ENCODE data around the gene FGFR3.

The FGFR3 gene

GRCh38 chr4:1856071-1856942, 63.2 kb downstream of the FGFR3 start, which contains the start of gene LETM1:
Gene LETM1 (minus strand): TSS chr4:1856156. CDS start chr4:1855950, 206 bp downstream.
- TF ChIP-seq TAF1 (IDR thresholded peaks at IDR 0.05; ENCODE audit: borderline replicate concordance, insufficient read depth, low read length) (peak; percentile 50; the same call in 1 of the 2 replicates), SIN3A (IDR thresholded peaks at IDR 0.05; ENCODE audit: borderline replicate concordance, insufficient read depth, low read length) (peak; percentile 31; the same call in 1 of the 2 replicates), POLR2AphosphoS5 (IDR thresholded peaks at IDR 0.05; ENCODE audit: low read depth, low read length) (peak; percentile 83)
- TF ChIP-seq, protein P1, sequence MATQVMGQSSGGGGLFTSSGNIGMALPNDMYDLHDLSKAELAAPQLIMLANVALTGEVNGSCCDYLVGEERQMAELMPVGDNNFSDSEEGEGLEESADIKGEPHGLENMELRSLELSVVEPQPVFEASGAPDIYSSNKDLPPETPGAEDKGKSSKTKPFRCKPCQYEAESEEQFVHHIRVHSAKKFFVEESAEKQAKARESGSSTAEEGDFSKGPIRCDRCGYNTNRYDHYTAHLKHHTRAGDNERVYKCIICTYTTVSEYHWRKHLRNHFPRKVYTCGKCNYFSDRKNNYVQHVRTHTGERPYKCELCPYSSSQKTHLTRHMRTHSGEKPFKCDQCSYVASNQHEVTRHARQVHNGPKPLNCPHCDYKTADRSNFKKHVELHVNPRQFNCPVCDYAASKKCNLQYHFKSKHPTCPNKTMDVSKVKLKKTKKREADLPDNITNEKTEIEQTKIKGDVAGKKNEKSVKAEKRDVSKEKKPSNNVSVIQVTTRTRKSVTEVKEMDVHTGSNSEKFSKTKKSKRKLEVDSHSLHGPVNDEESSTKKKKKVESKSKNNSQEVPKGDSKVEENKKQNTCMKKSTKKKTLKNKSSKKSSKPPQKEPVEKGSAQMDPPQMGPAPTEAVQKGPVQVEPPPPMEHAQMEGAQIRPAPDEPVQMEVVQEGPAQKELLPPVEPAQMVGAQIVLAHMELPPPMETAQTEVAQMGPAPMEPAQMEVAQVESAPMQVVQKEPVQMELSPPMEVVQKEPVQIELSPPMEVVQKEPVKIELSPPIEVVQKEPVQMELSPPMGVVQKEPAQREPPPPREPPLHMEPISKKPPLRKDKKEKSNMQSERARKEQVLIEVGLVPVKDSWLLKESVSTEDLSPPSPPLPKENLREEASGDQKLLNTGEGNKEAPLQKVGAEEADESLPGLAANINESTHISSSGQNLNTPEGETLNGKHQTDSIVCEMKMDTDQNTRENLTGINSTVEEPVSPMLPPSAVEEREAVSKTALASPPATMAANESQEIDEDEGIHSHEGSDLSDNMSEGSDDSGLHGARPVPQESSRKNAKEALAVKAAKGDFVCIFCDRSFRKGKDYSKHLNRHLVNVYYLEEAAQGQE (IDR thresholded peaks at IDR 0.05; ENCODE audit: insufficient read depth in 1 of 2, low read depth in 2 of 2, low read length in 2 of 2) = no peak

DNA sequence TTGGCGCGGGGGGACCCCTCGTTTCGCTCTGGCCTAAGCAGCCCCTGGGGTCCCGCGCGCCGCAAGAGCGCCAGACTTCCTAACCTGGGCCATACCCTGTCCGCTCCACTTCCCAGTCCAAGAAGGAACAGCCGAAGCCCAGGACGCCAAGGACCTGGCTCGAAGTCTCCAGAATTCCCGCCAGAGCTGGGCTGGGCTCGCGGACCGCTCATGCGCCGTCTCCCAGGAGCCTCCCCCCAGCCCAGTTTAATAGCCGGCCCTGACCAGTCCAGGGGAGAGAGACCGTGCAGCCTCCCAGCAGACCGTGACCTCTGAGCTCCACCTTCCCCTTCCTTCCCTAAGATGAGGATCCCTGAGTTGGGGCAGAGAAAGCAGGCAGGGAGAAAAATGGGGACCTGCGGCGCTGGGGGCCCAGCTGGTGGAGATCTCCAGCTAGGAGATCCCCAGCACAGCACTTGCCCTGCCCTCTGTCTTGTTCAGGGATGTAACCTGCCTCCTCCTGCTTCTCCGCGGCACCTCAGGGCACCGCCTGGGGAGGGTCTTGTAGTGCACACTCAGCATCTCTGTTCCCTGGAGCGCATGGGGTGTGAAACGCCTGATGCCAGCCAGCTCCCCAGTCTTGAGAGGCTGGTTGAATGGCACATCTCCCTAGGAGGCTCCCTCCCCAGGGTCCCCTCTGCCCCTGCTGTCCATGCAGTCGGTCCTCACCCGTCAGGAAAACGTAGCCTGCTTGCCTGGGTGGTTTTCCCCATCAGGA, 64.0 kb downstream of the FGFR3 start:
- TF ChIP-seq SIN3A (IDR thresholded peaks at IDR 0.05; ENCODE audit: borderline replicate concordance, insufficient read depth, low read length) = no peak

GRCh38 chr4:1857931-1858330, 64.8 kb downstream of the FGFR3 start:
- no peak for TF ChIP-seq TAF1 (IDR thresholded peaks at IDR 0.05; ENCODE audit: borderline replicate concordance, insufficient read depth, low read length)
- no peak for TF ChIP-seq FOXP2 (optimal IDR thresholded peaks at IDR 0.05; ENCODE audit: borderline replicate concordance, extremely low read depth, extremely low read length, insufficient read depth)
- TF ChIP-seq POLR2AphosphoS5 (IDR thresholded peaks at IDR 0.05; ENCODE audit: low read depth, low read length) = no peak
- no peak for TF ChIP-seq SIN3A (IDR thresholded peaks at IDR 0.05; ENCODE audit: borderline replicate concordance, insufficient read depth, low read length)
- TF ChIP-seq, protein P1 (IDR thresholded peaks at IDR 0.05; ENCODE audit: insufficient read depth in 1 of 2, low read depth in 2 of 2, low read length in 2 of 2) = no peak

Data from PFSK-1 (cell line).